H1 (cell line): Measurements from ENCODE around the gene CBY2. TPM values are rescaled to one million over a fixed set of nuclear protein-coding genes. Genes with fewer than 3 reads are reported as not detected.

Experiments
- EGR1 ChIP-seq: IDR thresholded peaks from 2 replicates; pipeline ENCODE4 v1.6.1; 2011; ENCODE audit warnings: low read depth, low read length, borderline replicate concordance
- POLR2AphosphoS5 ChIP-seq: IDR thresholded peaks from 2 replicates; pipeline ENCODE4 v1.6.1; 2011; ENCODE audit warnings: low read depth, low read length
- SIN3A ChIP-seq, 2 experiments: IDR thresholded peaks in 1 of 2; conservative IDR thresholded peaks in 1 of 2; 2 replicates each; pipeline ENCODE4 v1.6.1; 2011 to 2012; ENCODE audit warnings: low read length in 2 of 2, improper control_type of control experiment in 1 of 2, low read depth in 1 of 2, mild to moderate bottlenecking in 1 of 2
- SUZ12 ChIP-seq: fragments of 200-600 bp; sonication (generic); IDR thresholded peaks from 2 replicates; pipeline ENCODE4 v1.6.1; 2012; ENCODE audit warnings: mild to moderate bottlenecking, inconsistent platforms, low read length, moderate library complexity, mixed read lengths
- polyA plus RNA-seq, 7 experiments: library from polyadenylated mRNA; depleted of rRNA in 3 of 7; stranded (reverse) in 5 of 7; unstranded in 2 of 7; fragments of >200 nt in 5 of 7; fragments of 200-250 nt in 2 of 7; gene quantifications; 1 replicate in 5 of 7; 2 replicates in 1 of 7; 4 replicates in 1 of 7; pipeline versions ENCODE4 v1.2.1 to v1.2.3, GENCODE V29; 2011 to 2013; ENCODE audit warnings: missing spikeins in 2 of 7, mixed read lengths in 2 of 7
- total RNA-seq: library from RNA; stranded (reverse); fragmentation: NEBNext Ultra II Directional; extraction: Animal tissue kit (Norgen Biotek cat#: 25700); gene quantifications from 2 replicates; pipeline ENCODE4 v1.2.1, GENCODE V29; 2021

The CBY2 gene
- total and polyA plus RNA-seq, 2 of the 8 experiments (the other 6 are each of a cell fraction or from before 2014, with no cell fraction given): not detected

- TF ChIP-seq SUZ12 (no peak), POLR2AphosphoS5 (no peak), SIN3A (conservative IDR thresholded peaks at IDR 0.05 in 1 of 2, IDR thresholded peaks at IDR 0.05 in 1 of 2; ENCODE audit: low read depth in 1 of 2, low read length in 2 of 2) (no peak), EGR1 (no peak)
Measured at GRCh38 chr13:45721203-45721731, 19.1 kb downstream of the CBY2 start (continued).
